Esophagus (tissue), 2 donors: ENCODE measurements around the gene MN1. TPM values are rescaled to one million over a fixed set of nuclear protein-coding genes. Genes with fewer than 3 reads are reported as not detected.

Source experiments
- H3K27ac ChIP-seq, 2 donors: one replicate each; pipeline ENCODE4 v1.5.1; 2013; ENCODE audit warnings: low read depth in 2 of 2, mild to moderate bottlenecking in 2 of 2, inconsistent platforms in 1 of 2, low read length in 1 of 2, moderate library complexity in 1 of 2
- H3K27me3 ChIP-seq, 2 donors: one replicate each; pipeline ENCODE4 v1.6.1; 2013; ENCODE audit warnings: low read length in 2 of 2, control low read depth in 1 of 2, mild to moderate bottlenecking in 1 of 2; ENCODE audit not compliant: insufficient read depth in 2 of 2, control insufficient read depth in 1 of 2
- H3K36me3 ChIP-seq, 2 donors: one replicate each; pipeline ENCODE4 v1.6.1; 2013; ENCODE audit warnings: low read length in 1 of 2; ENCODE audit not compliant: control insufficient read depth in 2 of 2, insufficient read depth in 2 of 2
- H3K4me1 ChIP-seq, 2 donors: one replicate each; pipeline ENCODE4 v1.6.1; 2013; ENCODE audit warnings: low read length in 1 of 2; ENCODE audit not compliant: control insufficient read depth in 2 of 2, insufficient read depth in 2 of 2
- H3K4me3 ChIP-seq, 2 donors: one replicate each; pipeline ENCODE4 v1.5.1; 2013; ENCODE audit warnings: low read length in 2 of 2, mild to moderate bottlenecking in 2 of 2, low read depth in 1 of 2, moderate library complexity in 1 of 2
- H3K9me3 ChIP-seq, 2 donors: one replicate each; pipeline ENCODE4 v1.6.1; 2013; ENCODE audit warnings: mild to moderate bottlenecking in 2 of 2, low read depth in 1 of 2, low read length in 1 of 2, moderate library complexity in 1 of 2; ENCODE audit not compliant: control insufficient read depth in 2 of 2, insufficient read depth in 1 of 2
- WGBS, 2 donors: extraction: QIAGEN DNeasy Blood & Tissue Kit; methylation state at CpG; one replicate each; pipeline ENCODE4 v1.1.7; 2013; 5-methylcytosine and 5-hydroxymethylcytosine counted together
- polyA plus RNA-seq, 2 donors: library from polyadenylated mRNA; stranded (reverse); fragments of 200-250 nt; gene quantifications; one replicate each; pipeline ENCODE4 v1.2.3, GENCODE V29; 2013
- donor health status: healthy with polysubstance abuse.
- donor health status: Bipolar disorder and iron deficiency.

Gene MN1
- polyA plus RNA-seq = 1 to 10 TPM in 1 of 2 donors, under 1 TPM in 1; 0.94 to 1.5 TPM

GRCh38 chr22:27801616-27802345, at the start of gene MN1:
TSS of gene MN1 (minus strand) at chr22:27801756. CDS start at chr22:27800543, 1,213 bp downstream.
- WGBS, 2 donors = 1% methylated on average over 57 to 59 of the region's 59 CpGs
- H3K27ac ChIP-seq = peak within 1 kb of the TSS; percentile 77 to 81
- H3K4me1 ChIP-seq = peaks cover 2 to 17% of the 10 kb centered on the region in 2 donors
- no peaks in the 10 kb centered on the region for H3K36me3 ChIP-seq
- H3K9me3 ChIP-seq = no peaks in the 10 kb centered on the region
- peak within 1 kb of the TSS; percentile 63 to 82 for H3K4me3 ChIP-seq
- H3K27me3 ChIP-seq = no peaks in the 10 kb centered on the region

GRCh38 chr22:27850000-27850521, 48.5 kb upstream of the MN1 start:
- Histone ChIP-seq H3K4me3 (no peak overlapping the region), H3K36me3 (peaks cover under 1 to 9% of the 10 kb centered on the region in 2 donors), H3K27me3 (no peaks in the 10 kb centered on the region), H3K4me1 (peaks cover 0 to 4% of the 10 kb centered on the region in 2 donors), H3K9me3 (no peaks in the 10 kb centered on the region), H3K27ac (peak overlapping the region; percentile 16 to 54)
- 21 to 34% methylated on average over 6 of the region's 6 CpGs for WGBS, 2 donors

- no peak overlapping the region for H3K4me3 ChIP-seq
- H3K9me3 ChIP-seq = no peaks in the 10 kb centered on the region
- no peaks in the 10 kb centered on the region for H3K27me3 ChIP-seq
- H3K36me3 ChIP-seq = peaks cover 0 to 7% of the 10 kb centered on the region in 2 donors
- 83 to 87% methylated on average over 1 of the region's 1 CpG for WGBS, 2 donors
- no peak overlapping the region for H3K27ac ChIP-seq
- peaks cover 0 to 4% of the 10 kb centered on the region in 2 donors for H3K4me1 ChIP-seq
Observed at GRCh38 chr22:27848005-27848404, 46.4 kb upstream of the MN1 start.

- Histone ChIP-seq H3K36me3 (peaks cover 0 to 7% of the 10 kb centered on the region in 2 donors), H3K4me3 (no peak overlapping the region), H3K9me3 (no peaks in the 10 kb centered on the region), H3K4me1 (peaks cover 0 to 4% of the 10 kb centered on the region in 2 donors), H3K27me3 (no peaks in the 10 kb centered on the region), H3K27ac (no peak overlapping the region)
- 83 to 85% methylated on average over 9 of the region's 9 CpGs for WGBS, 2 donors
Observed at GRCh38 chr22:27846910-27847309, 45.4 kb upstream of the MN1 start.

- peaks cover 0 to 7% of the 10 kb centered on the region in 2 donors for H3K36me3 ChIP-seq
- peaks cover 0 to 4% of the 10 kb centered on the region in 2 donors for H3K4me1 ChIP-seq
- no peak overlapping the region for H3K27ac ChIP-seq
- H3K4me3 ChIP-seq = no peak overlapping the region
- no peaks in the 10 kb centered on the region for H3K27me3 ChIP-seq
- WGBS, 2 donors = 91% methylated on average over 5 of the region's 5 CpGs
- H3K9me3 ChIP-seq = no peaks in the 10 kb centered on the region
Observed at GRCh38 chr22:27846248-27846757, 44.7 kb upstream of the MN1 start.

GRCh38 chr22:27845644-27846043, 44.1 kb upstream of the MN1 start:
- Histone ChIP-seq H3K9me3 (no peaks in the 10 kb centered on the region), H3K27ac (no peak overlapping the region), H3K27me3 (no peaks in the 10 kb centered on the region), H3K4me1 (peaks cover 0 to 4% of the 10 kb centered on the region in 2 donors), H3K4me3 (no peak overlapping the region), H3K36me3 (peaks cover 0 to 4% of the 10 kb centered on the region in 2 donors)
- WGBS, 2 donors = 78 to 91% methylated on average over 7 of the region's 7 CpGs

- peaks cover 0 to 5% of the 10 kb centered on the region in 2 donors for H3K4me1 ChIP-seq
- H3K4me3 ChIP-seq = no peak overlapping the region
- peaks cover 0 to 3% of the 10 kb centered on the region in 2 donors for H3K36me3 ChIP-seq
- no peak overlapping the region for H3K27ac ChIP-seq
- H3K27me3 ChIP-seq = no peaks in the 10 kb centered on the region
- WGBS, 2 donors = 82 to 87% methylated on average over 20 of the region's 20 CpGs
- H3K9me3 ChIP-seq = no peaks in the 10 kb centered on the region
Observed at GRCh38 chr22:27844656-27845591, 43.4 kb upstream of the MN1 start.

- Histone ChIP-seq H3K27ac (no peak overlapping the region), H3K4me1 (peaks cover 0 to 3% of the 10 kb centered on the region in 2 donors), H3K36me3 (peaks cover 0 to 3% of the 10 kb centered on the region in 2 donors), H3K27me3 (no peaks in the 10 kb centered on the region), H3K9me3 (no peaks in the 10 kb centered on the region), H3K4me3 (no peak overlapping the region)
- 92 to 94% methylated on average over 6 of the region's 6 CpGs for WGBS, 2 donors
Observed at GRCh38 chr22:27844256-27844655, 42.7 kb upstream of the MN1 start.

- Histone ChIP-seq H3K27me3 (no peaks in the 10 kb centered on the region), H3K4me1 (peaks cover 0 to 3% of the 10 kb centered on the region in 2 donors), H3K36me3 (peaks cover 0 to 3% of the 10 kb centered on the region in 2 donors), H3K27ac (no peak overlapping the region), H3K9me3 (no peaks in the 10 kb centered on the region), H3K4me3 (no peak overlapping the region)
- 71 to 74% methylated on average over 7 of the region's 7 CpGs for WGBS, 2 donors
Observed at GRCh38 chr22:27843441-27843840, 41.9 kb upstream of the MN1 start.
